Measurements from ENCODE around the gene VPS39.

- TF ChIP-seq MXI1 (IDR thresholded peaks at IDR 0.05; ENCODE audit: low read depth, low read length) (no peak), MAX (IDR thresholded peaks at IDR 0.05; ENCODE audit: low read depth) (no peak)
These were observed 53.7 kb downstream of the VPS39 start for GRCh38 chr15:42154212-42154941.
